IPS-NIHi7 (cell line): ENCODE data around the gene HOMER3.
"Not testable (repeated sequence)": the region's sequence is repeated elsewhere in the genome, so short reads cannot be mapped to it uniquely, and the experiment has no call there.

Source experiments
- DNase-seq: peaks from one replicate; pipeline ENCODE4 v3.0.0; 2012; ENCODE audit warnings: mixed read lengths; ENCODE audit errors: extremely low spot score

Gene HOMER3

GRCh38 chr19:18952364-18953003, 11.5 kb upstream of the HOMER3 start:
- DNase-seq = not testable (repeated sequence)

DNA sequence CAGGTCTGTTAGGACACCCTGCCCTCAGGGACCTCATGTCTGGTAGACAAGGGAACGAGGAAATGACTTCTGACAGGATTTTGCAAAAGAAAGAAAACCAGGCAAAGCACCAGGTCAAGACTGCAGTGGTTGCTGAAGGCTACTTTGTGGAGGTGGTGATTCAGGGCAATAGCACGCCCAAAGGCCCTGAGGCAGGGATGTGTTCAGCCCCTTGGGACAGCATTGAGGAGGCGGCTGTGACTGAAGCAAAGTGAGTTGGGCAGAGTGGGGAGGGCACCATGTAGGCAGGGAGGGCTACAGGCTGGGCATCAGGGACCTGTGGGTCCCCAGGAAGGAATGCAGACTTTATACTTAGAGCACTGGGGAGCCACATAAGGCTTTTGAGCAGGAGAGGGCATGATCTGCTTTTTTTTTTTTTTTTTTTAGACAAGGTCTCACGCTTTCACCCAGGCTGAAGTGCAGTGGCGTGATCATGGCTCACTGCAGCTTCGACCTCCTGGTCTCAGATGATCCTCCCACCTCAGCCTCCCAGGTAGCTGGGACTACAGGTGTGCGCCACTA, 10.8 kb upstream of the HOMER3 start:
- no peak for DNase-seq

DNA sequence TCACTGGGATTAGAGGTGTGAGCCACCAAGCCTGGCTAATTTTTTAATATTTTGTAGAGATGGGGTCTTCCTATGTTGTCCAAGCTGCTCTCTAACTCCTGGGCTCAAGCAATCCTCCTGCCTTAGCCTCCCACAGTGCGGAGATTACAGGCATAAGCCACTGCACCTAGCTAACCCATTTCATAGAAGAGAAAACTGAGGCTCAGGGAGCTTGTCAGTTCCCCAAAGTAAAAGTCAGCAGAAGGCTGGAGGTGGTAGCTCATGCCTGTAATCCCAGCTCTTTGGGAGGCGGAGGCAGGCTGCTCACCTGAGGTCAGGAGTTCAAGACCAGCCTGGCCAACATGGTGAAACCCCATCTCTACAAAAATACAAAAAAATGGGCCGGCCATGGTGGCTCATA, 8.8 kb upstream of the HOMER3 start:
- no peak for DNase-seq

- no peak for DNase-seq
Measured at GRCh38 chr19:18948976-18949356, 7.9 kb upstream of the HOMER3 start.

- no peak for DNase-seq
Measured at GRCh38 chr19:18948075-18948975, 7.3 kb upstream of the HOMER3 start.

DNA sequence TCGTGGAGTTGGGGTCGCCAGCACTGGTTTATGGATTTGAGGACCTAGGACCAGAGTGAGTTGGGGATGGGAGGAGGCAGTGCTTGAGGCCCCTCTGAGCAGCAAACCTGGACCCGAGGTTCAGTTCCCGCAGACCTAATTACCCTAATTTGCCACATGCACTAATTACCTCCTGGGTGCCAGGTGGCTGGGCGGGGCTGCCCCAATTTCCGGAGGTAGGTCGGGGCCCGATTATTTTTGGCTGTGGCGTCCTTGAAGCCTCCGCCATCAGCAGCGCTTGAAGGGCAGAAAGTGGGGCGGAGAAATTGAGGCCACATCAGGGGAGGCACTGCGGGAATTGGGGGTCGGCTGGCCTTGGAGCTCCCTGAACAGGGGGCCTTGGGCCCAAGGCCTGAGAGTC, 5.9 kb upstream of the HOMER3 start:
- no peak for DNase-seq

DNA sequence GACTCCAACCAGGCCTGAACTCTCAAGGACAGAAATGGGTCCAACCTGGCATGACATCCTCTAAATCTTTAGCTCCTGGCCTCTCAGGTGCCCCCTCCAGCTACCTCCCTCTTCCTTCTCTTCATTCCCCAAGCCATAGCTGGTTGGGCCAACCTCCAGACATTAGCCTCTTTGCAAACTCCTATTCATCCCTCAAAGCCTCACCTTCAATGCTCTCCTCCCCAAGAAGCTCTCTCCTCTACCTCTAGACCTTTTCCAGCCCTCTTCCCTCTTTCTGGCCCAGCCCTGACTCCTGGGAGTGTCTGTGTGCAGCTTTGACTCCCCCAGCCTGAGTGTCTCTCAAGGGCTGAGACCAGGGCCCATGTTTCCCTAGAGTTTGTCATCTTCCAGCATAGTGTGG, 5.3 kb upstream of the HOMER3 start:
- no peak for DNase-seq

DNA sequence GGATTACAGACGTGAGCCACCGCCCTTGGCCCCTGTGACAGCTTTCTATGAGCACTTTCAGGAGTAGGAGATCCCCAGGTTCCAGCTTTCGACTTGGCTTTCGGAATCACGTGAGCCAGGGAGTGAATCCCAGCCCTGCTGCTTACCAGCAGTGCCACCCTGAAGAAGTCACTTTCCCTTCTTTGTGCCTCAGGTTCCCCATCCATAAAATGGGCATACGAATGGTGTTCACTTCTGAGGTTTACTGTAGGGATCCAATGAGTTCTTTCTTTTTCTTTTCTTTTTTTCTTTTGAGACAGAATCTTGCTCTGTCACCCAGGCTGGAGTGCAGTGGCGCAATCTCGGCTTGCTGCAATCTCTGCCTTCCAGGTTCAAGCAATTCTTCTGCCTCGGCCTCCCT, 4.3 kb upstream of the HOMER3 start:
- no peak for DNase-seq

- no peak for DNase-seq
Measured at GRCh38 chr19:18943465-18943864, 2.4 kb upstream of the HOMER3 start.

DNA sequence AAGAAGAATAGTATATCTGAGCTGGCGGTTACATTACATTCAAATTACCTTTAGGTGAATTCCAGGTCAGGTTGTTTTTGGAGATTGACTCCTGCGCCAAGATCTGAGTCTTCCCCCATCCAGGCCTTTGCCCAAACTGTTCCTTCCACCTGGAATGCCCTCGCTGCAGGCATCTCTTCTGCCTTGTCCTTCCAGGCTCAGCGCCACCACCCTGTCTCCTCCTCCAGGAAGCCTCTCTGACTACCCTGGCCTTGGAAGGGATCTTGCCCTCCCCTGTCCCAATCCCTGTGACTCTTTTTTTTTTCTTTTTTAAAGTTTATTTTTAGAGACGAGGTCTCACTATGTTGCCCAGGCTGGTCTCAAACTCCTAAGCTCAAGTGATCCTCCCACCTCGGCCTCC, 1.7 kb upstream of the HOMER3 start:
- no peak for DNase-seq

GRCh38 chr19:18941628-18942354, 774 bp upstream of the HOMER3 start:
- no peak for DNase-seq

GRCh38 chr19:18939922-18940768, 872 bp downstream of the HOMER3 start:
- DNase-seq = peak; percentile 77

- DNase-seq = no peak
Measured at GRCh38 chr19:18939163-18939562, 1.9 kb downstream of the HOMER3 start.

- DNase-seq = no peak
Measured at GRCh38 chr19:18933297-18933696, 7.7 kb downstream of the HOMER3 start.

GRCh38 chr19:18932216-18932841, 8.7 kb downstream of the HOMER3 start:
- peak; percentile 97 for DNase-seq

DNA sequence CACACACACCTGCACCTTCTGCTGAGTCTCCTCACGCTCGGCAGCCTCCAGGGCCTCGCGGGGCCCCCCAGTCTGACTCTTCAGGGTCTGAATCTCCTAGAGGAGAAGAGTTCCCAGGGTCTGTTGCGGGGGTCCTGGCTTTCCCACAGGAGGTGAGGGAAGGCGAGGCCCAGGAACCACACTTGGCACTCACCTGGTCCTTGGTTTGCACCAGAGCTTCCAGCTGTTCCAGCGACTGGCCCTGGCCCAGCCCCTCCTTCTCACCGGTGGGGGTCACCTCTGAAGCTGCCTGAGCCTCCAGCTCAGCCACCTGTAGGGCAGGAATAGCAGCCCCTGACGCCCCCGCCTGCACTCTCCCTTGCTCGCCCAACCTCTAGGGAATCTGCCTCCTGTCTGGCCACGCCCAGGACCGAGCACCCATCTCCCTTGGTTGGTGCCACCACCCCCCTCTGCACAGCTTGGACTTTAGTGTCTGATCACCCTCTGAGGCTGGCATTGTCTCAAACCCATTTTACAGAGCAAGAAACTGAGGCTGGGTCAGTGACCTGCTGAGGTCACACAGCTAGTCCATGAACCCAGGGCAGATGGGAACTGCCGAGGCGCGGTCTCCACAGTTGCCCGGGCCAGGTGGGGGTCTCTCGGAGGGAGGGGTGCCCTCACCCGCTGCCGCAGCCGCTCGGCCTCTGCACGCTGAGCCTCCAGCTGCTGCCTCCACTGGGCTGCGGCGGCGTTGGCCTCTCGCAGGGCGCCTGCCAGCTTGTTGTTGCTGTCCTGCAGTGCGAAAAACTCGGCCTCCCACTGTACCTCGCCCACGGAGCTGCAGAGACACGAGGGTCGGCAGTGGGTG, 9.5 kb downstream of the HOMER3 start:
- DNase-seq = no peak

- no peak for DNase-seq
Measured at GRCh38 chr19:18929311-18929710, 11.7 kb downstream of the HOMER3 start.

- no peak for DNase-seq
Measured at GRCh38 chr19:18928018-18928805, 12.8 kb downstream of the HOMER3 start.

GRCh38 chr19:18924684-18925213, 16.3 kb downstream of the HOMER3 start:
- no peak for DNase-seq
